GM18951 (cell line): Measurements from ENCODE around the gene NME1.
"Not testable (repeated sequence)": the region's sequence is repeated elsewhere in the genome, so short reads cannot be mapped to it uniquely, and the experiment has no call there.

Experiments
- POLR2A ChIP-seq: IDR thresholded peaks from 4 replicates; pipeline ENCODE4 v1.6.1; 2011; ENCODE audit warnings: mild to moderate bottlenecking; ENCODE audit not compliant: insufficient read length, insufficient read depth; ENCODE audit errors: extremely low read depth
- in situ Hi-C: fragments of 300-500 bp; cut with MboI; formaldehyde crosslinking; loops from one replicate; pipeline ENCODE4 v1.12.0; 2022; ENCODE audit warnings: low sequenced_read_pairs, mixed read lengths, inconsistent platforms; ENCODE audit not compliant: unreplicated experiment

Gene NME1

DNA sequence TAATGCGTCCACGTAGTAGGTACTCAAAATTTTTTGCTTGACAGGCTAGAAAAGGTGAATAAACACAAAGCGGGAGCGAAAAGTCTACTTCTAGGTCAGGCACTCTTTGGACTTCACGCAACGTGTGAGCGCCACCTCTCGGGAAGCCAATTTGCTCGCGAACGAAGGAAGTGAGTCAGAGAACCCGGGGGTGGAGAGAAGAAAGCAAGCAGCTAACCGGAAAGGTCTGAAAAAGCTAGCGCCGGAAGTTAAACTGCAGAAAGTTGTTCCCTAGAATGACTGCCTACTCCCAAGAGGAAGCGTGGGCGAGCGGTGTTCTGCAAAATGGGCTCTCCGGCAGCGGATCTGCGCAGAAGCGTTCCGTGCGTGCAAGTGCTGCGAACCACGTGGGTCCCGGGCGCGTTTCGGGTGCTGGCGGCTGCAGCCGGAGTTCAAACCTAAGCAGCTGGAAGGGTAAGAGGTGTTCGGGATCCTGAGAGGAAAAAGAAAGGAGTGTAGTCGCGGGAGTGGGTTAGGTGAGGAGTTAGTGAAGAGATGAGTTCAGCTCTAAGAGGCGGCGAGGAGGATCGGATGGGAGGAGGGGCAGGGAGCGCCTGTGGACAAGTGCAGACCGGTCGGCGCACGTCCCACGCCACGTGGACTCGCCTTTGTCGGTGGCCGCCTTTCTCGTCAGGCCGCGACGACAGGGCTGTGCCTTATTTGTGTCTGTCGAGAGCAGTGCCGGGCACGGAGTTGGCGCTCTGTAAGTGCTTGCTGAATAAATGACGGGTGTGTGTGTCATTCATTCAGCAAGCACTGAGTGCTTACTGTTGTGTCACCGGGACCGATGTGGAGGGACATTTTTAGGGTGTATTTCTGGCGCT is at the start of gene NME1:
Gene NME1, plus strand, starts transcription at position 350 of the 863 bp plus-strand sequence. CDS start 2,096 bp downstream, outside the sequence.
- in situ Hi-C loops: no loop called here
- peak; percentile 74 for TF ChIP-seq POLR2A

GRCh38 chr17:51107778-51108177 is 45.6 kb upstream of the NME1 start:
- TF ChIP-seq POLR2A: no peak
- in situ Hi-C loops: no loop called here

- in situ Hi-C loops: not testable (repeated sequence)
Observed at GRCh38 chr17:51112303-51113222, 40.8 kb upstream of the NME1 start.

DNA sequence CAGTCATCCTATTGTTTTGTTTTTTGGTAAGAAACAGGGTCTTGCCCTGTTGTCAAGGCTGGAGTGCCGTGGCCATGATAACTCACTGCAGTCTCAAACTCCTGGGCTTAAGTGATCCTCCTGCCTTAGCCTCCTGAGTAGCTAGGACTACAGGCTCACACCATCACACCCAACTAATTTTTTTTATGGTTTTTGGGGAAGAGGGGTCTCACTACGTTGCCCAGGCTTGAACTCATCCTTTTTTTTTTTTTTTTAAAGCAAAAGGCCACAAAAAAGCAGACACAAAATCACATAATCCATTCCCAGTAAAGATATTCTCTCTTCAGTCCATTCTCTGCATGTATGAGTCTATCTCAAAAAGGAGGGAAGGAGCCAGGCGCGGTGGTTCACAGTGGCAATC is 38.2 kb upstream of the NME1 start:
- no peak for TF ChIP-seq POLR2A
- in situ Hi-C loops: no loop called here

- in situ Hi-C loops: no loop called here
Observed at GRCh38 chr17:51118330-51119195, 34.8 kb upstream of the NME1 start.

GRCh38 chr17:51119415-51120356 is 33.7 kb upstream of the NME1 start:
- in situ Hi-C loops: no loop called here
- TF ChIP-seq POLR2A: no peak

More at GRCh38 chr17:51118330-51119195, 34.8 kb upstream of the NME1 start:
- TF ChIP-seq POLR2A: no peak

DNA sequence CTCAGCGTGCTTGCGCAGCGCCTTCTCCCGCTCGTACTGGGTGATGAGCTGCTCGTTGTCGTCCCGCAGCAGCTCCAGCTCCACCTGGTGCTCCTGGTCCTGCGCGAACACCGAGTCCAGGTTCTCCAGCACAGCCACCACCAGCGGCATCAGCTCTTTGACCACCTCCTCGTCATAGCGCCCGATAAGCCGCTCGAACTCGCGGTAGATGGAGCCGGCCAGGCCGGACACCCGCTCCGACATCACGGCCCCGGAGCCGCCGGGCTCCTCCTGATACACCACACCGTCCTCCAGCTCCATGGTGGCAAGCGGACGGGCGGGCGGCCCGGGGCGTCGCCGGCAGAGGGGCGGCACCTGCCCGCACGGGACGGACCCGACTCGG is 33.0 kb upstream of the NME1 start:
- in situ Hi-C loops: no loop called here
- no peak for TF ChIP-seq POLR2A

- peak; percentile 79 for TF ChIP-seq POLR2A
- in situ Hi-C loops: no loop called here
Observed at GRCh38 chr17:51120739-51121619, 32.4 kb upstream of the NME1 start, which contains the start of gene SPAG9. Gene SPAG9 (minus strand): TSS chr17:51120868. CDS start chr17:51120656, 212 bp downstream.

DNA sequence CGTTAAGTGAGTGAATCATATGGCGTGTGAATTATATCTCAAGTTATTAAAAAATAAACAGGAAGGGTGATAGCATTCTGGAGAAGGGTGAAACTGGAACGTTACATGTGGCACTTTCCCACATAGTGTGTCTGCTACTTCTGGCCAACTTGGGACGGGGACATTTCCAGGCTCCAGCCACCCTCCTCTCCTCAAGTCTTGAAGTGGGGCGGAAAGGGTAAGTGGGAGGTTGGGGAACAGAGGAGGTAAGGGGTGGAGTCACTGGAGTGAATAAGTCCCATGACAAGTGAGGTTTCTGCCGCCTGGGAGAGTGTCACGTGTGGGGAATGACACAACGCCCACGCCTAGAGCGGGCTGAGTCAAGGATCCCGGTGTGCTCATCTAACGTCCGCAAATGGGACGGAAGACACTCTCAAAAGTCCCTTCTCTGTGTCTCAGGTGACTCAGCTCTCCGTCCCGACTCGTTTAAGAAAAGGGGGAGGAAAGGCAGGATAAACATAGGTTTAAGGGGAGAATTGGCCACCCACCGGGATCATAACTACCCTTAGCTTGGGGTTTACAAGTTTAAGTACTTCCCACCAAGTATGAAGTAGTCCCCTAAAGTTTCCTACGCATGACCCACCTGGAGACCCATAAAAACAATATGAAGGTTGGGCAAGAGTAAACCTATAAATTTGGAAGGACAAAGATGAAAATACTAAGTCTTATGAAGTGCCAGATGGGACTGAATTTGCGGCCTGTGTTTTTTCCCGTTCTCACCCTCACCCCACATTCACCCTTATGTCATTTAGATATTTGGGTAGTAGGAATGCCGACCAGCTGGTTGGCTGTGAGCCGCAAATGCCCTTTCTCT is 31.5 kb upstream of the NME1 start:
- in situ Hi-C loops: no loop called here
- TF ChIP-seq POLR2A: peak; percentile 57

GRCh38 chr17:51122473-51123115 is 30.8 kb upstream of the NME1 start:
- in situ Hi-C loops: not testable (repeated sequence)
